ENCODE measurements around the gene CLEC4C.
"Not testable (repeated sequence)": the region's sequence is repeated elsewhere in the genome, so short reads cannot be mapped to it uniquely, and the experiment has no call there.

DNA sequence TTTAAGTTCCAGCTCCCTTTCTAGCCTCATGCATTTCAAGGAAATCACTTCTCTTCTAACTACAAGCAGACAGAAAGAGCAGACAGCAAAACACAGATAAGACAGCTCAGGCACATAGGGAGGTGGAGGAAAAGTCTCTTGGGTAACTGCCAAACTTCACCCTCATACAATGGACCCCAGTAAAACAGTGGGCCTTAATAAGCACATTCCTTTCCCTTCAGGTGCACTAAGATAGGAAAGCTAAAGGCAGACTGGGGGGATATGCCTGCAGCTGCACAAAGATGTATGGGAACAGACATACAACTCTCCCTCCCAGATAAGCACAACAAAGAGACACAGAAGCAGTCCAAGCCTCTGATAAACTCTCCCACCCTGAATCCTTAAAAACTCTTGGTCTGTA lies 16.2 kb downstream of the CLEC4C start:
- TF ChIP-seq POU2F2 (IDR thresholded peaks at IDR 0.05; ENCODE audit: borderline replicate concordance, low read depth, low read length); CTCF (IDR thresholded peaks at IDR 0.05 in 2 of 3, conservative IDR thresholded peaks at IDR 0.05 in 1 of 3; ENCODE audit: control insufficient read depth in 2 of 3, extremely low read depth in 1 of 3, insufficient read depth in 1 of 3, low read depth in 3 of 3, low read length in 3 of 3); ZNF384 (IDR thresholded peaks at IDR 0.05; ENCODE audit: borderline replicate concordance, low read depth, low read length); RAD21 (IDR thresholded peaks at IDR 0.05; ENCODE audit: insufficient read depth, low read depth, low read length); SIN3A (IDR thresholded peaks at IDR 0.05; ENCODE audit: low read depth, low read length); ATF2 (IDR thresholded peaks at IDR 0.05; ENCODE audit: low read length); TARDBP (IDR thresholded peaks at IDR 0.05; ENCODE audit: borderline replicate concordance); ZSCAN29 (IDR thresholded peaks at IDR 0.05); FOS (IDR thresholded peaks at IDR 0.05; ENCODE audit: borderline replicate concordance, extremely low read depth, insufficient read length); CHD4 (IDR thresholded peaks at IDR 0.05): not testable (repeated sequence)
- TF ChIP-seq, protein P1, sequence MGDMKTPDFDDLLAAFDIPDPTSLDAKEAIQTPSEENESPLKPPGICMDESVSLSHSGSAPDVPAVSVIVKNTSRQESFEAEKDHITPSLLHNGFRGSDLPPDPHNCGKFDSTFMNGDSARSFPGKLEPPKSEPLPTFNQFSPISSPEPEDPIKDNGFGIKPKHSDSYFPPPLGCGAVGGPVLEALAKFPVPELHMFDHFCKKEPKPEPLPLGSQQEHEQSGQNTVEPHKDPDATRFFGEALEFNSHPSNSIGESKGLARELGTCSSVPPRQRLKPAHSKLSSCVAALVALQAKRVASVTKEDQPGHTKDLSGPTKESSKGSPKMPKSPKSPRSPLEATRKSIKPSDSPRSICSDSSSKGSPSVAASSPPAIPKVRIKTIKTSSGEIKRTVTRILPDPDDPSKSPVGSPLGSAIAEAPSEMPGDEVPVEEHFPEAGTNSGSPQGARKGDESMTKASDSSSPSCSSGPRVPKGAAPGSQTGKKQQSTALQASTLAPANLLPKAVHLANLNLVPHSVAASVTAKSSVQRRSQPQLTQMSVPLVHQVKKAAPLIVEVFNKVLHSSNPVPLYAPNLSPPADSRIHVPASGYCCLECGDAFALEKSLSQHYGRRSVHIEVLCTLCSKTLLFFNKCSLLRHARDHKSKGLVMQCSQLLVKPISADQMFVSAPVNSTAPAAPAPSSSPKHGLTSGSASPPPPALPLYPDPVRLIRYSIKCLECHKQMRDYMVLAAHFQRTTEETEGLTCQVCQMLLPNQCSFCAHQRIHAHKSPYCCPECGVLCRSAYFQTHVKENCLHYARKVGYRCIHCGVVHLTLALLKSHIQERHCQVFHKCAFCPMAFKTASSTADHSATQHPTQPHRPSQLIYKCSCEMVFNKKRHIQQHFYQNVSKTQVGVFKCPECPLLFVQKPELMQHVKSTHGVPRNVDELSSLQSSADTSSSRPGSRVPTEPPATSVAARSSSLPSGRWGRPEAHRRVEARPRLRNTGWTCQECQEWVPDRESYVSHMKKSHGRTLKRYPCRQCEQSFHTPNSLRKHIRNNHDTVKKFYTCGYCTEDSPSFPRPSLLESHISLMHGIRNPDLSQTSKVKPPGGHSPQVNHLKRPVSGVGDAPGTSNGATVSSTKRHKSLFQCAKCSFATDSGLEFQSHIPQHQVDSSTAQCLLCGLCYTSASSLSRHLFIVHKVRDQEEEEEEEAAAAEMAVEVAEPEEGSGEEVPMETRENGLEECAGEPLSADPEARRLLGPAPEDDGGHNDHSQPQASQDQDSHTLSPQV (IDR thresholded peaks at IDR 0.05) = not testable (repeated sequence)
